CD14-positive monocyte (primary cell): Measurements from ENCODE around the gene PLXNC1. TPM values are rescaled to one million over a fixed set of nuclear protein-coding genes. Genes with fewer than 3 reads are reported as not detected.

Source experiments
- DNase-seq, 3 donors: peaks; one replicate each; pipeline ENCODE4 v3.0.0-alpha.2; 2011 to 2022
- H2AFZ ChIP-seq: 2 replicates; pipeline ENCODE4 v1.6.0; 2012; ENCODE audit warnings: mild to moderate bottlenecking, low read depth, low read length, inconsistent platforms; ENCODE audit not compliant: insufficient read depth, poor library complexity, severe bottlenecking
- H3K27ac ChIP-seq, 2 donors: 1 replicate in 1 of 2; 2 replicates in 1 of 2; pipeline ENCODE4 v1.5.1; 2012 to 2013; ENCODE audit warnings: low read length in 2 of 2, control low read depth in 1 of 2, inconsistent platforms in 1 of 2, low read depth in 1 of 2, mild to moderate bottlenecking in 1 of 2
- H3K27me3 ChIP-seq, 2 donors: one replicate each; pipeline versions ENCODE4 v1.6.0 to v1.6.1; 2011 to 2013; ENCODE audit warnings: low read length in 2 of 2; ENCODE audit not compliant: control insufficient read depth in 2 of 2, insufficient read depth in 2 of 2
- H3K36me3 ChIP-seq, 2 donors: replicated peaks in 1 of 2; 1 replicate in 1 of 2; 2 replicates in 1 of 2; pipeline versions ENCODE4 v1.5.1 to v1.6.1; 2012 to 2013; ENCODE audit warnings: low read length in 2 of 2, control low read depth in 1 of 2, inconsistent platforms in 1 of 2, mild to moderate bottlenecking in 1 of 2; ENCODE audit not compliant: insufficient read depth in 2 of 2, control insufficient read depth in 1 of 2
- H3K4me1 ChIP-seq, 2 donors: 1 replicate in 1 of 2; 2 replicates in 1 of 2; pipeline versions ENCODE4 v1.5.1 to v1.6.1; 2012 to 2013; ENCODE audit warnings: low read length in 2 of 2, control low read depth in 1 of 2, inconsistent platforms in 1 of 2, mild to moderate bottlenecking in 1 of 2, moderate library complexity in 1 of 2; ENCODE audit not compliant: insufficient read depth in 2 of 2, control insufficient read depth in 1 of 2
- H3K4me2 ChIP-seq: replicated peaks from 2 replicates; pipeline ENCODE3; 2012; ENCODE audit warnings: low read length, moderate library complexity, mild to moderate bottlenecking; ENCODE audit not compliant: poor library complexity, severe bottlenecking; ENCODE audit errors: extremely low read depth
- H3K4me3 ChIP-seq, 3 experiments: fragments of 200-600 bp in 1 of 3; sonication (generic) in 1 of 3; replicated peaks in 1 of 3; 1 replicate in 2 of 3; 2 replicates in 1 of 3; pipeline ENCODE4 v1.5.1; 2011 to 2013; ENCODE audit warnings: low read length in 3 of 3, mild to moderate bottlenecking in 3 of 3, control low read depth in 2 of 3, low read depth in 2 of 3, inconsistent platforms in 1 of 3, moderate library complexity in 1 of 3
- H3K79me2 ChIP-seq: 2 replicates; pipeline ENCODE4 v1.6.0; 2012; ENCODE audit warnings: mild to moderate bottlenecking, control low read depth, inconsistent platforms, low read length, moderate library complexity; ENCODE audit not compliant: insufficient read depth
- H3K9ac ChIP-seq: 2 replicates; pipeline ENCODE4 v1.6.0; 2017; ENCODE audit warnings: low read length, mild to moderate bottlenecking; ENCODE audit not compliant: insufficient read depth, poor library complexity, severe bottlenecking
- H3K9me3 ChIP-seq, 2 donors: replicated peaks in 1 of 2; 1 replicate in 1 of 2; 2 replicates in 1 of 2; pipeline versions ENCODE4 v1.5.1 to v1.6.1; 2012 to 2013; ENCODE audit warnings: low read length in 2 of 2, control low read depth in 1 of 2; ENCODE audit not compliant: control insufficient read depth in 1 of 2, insufficient read depth in 1 of 2
- H4K20me1 ChIP-seq: 2 replicates; pipeline ENCODE4 v1.6.0; 2012; ENCODE audit warnings: mild to moderate bottlenecking, low read length, control low read depth, moderate library complexity; ENCODE audit not compliant: insufficient read depth
- H3K27ac Mint-ChIP-seq, 7 donors: one replicate each; pipeline ENCODE4 v1.8.0; 2020; ENCODE audit warnings: mild to moderate bottlenecking in 7 of 7, mixed read lengths in 7 of 7, moderate library complexity in 6 of 7, inconsistent platforms in 2 of 7
- H3K27me3 Mint-ChIP-seq, 3 donors: one replicate each; pipeline ENCODE4 v1.8.0; 2021 to 2022; ENCODE audit warnings: low read depth in 3 of 3, mild to moderate bottlenecking in 3 of 3, mixed read lengths in 3 of 3, moderate library complexity in 3 of 3, inconsistent platforms in 1 of 3
- H3K36me3 Mint-ChIP-seq, 2 donors: one replicate each; pipeline ENCODE4 v1.8.0; 2020; ENCODE audit warnings: mixed read lengths in 2 of 2, inconsistent platforms in 1 of 2, mild to moderate bottlenecking in 1 of 2
- H3K4me1 Mint-ChIP-seq: one replicate; pipeline ENCODE4 v1.8.0; 2020; ENCODE audit warnings: mild to moderate bottlenecking, mixed read lengths
- H3K4me3 Mint-ChIP-seq, 2 donors: one replicate each; pipeline ENCODE4 v1.8.0; 2020; ENCODE audit warnings: mild to moderate bottlenecking in 2 of 2, mixed read lengths in 2 of 2, moderate library complexity in 1 of 2
- H3K9me3 Mint-ChIP-seq, 7 donors: one replicate each; pipeline ENCODE4 v1.8.0; 2020 to 2022; ENCODE audit warnings: mixed read lengths in 7 of 7, mild to moderate bottlenecking in 6 of 7, moderate library complexity in 6 of 7, inconsistent platforms in 2 of 7
- CTCF ChIP-seq: fragments of 200-600 bp; IDR thresholded peaks from one replicate; pipeline ENCODE4 v1.8.0; 2022; ENCODE audit warnings: antibody characterized with exemption, mild to moderate bottlenecking
- WGBS: methylation state at CpG from one replicate; pipeline ENCODE4 v1.1.5; 2013; ENCODE audit warnings: missing lambda C conversion rate; ENCODE audit not compliant: insufficient coverage; 5-methylcytosine and 5-hydroxymethylcytosine counted together
- intact Hi-C, 2 donors: fragments of 100-400 bp; cut with micrococcal nuclease; formaldehyde crosslinking; loops; one replicate each; pipeline versions ENCODE4 v1.15.0 to v1.15.1; 2023
- polyA plus RNA-seq, 3 donors: library from polyadenylated mRNA; depleted of rRNA in 1 of 3; unstranded in 2 of 3; stranded (reverse) in 1 of 3; fragments of 300-500 nt in 2 of 3; fragments of >200 nt in 1 of 3; fragmentation: Illumina TruSeq in 2 of 3; gene quantifications; 1 replicate in 2 of 3; 2 replicates in 1 of 3; pipeline ENCODE4 v1.2.3, GENCODE V29; 2012 to 2021

Gene PLXNC1
- polyA plus RNA-seq, 3 donors = 14.3 to 35.2 (median 15.4) TPM

GRCh38 chr12:94100990-94101737 lies 47.2 kb upstream of the PLXNC1 start:
- Mint-ChIP-seq H3K27me3 (peaks cover 26 to 45% (median 33%) of the 10 kb centered on the region in 3 donors), H3K9me3 (peaks cover 0 to 5% (median 0%) of the 10 kb centered on the region in 7 donors), H3K36me3 (peaks cover 0 to 3% of the 10 kb centered on the region in 2 donors), H3K4me1 (peaks cover 20% of the 10 kb centered on the region), H3K4me3 (peak overlapping the region; percentile 76 to 86), H3K27ac (peak overlapping the region in 3 of 7 donors; percentile 28 to 66 (median 44))
- TF ChIP-seq CTCF = peak; percentile 85
- Histone ChIP-seq H3K9me3 (no peaks in the 10 kb centered on the region), H3K27ac (no peak overlapping the region), H2AFZ (peak overlapping the region; percentile 77), H3K79me2 (no peaks in the 10 kb centered on the region), H3K4me3 (peak overlapping the region; percentile 14 to 84 (median 54)), H3K27me3 (peaks cover 14 to 34% of the 10 kb centered on the region in 2 donors), H4K20me1 (no peaks in the 10 kb centered on the region), H3K4me1 (peaks cover 16 to 18% of the 10 kb centered on the region in 2 donors), H3K36me3 (no peaks in the 10 kb centered on the region), H3K4me2 (peak overlapping the region; percentile 96), H3K9ac (peak overlapping the region; percentile 42)
- 15% methylated on average over 18 of the region's 38 CpGs for WGBS
- intact Hi-C loops = loop anchor here (2.0 to 10.0 kb wide), 4 partner anchors 336 to 598 kb away; partner anchors contain the start of genes CRADD (in 1 of the 2) and SOCS2 (in 1 of the 2)
- peak; percentile 51 to 69 (median 63) for DNase-seq

GRCh38 chr12:94101738-94102660 lies 46.4 kb upstream of the PLXNC1 start:
- no peaks in the 10 kb centered on the region for H4K20me1 ChIP-seq
- Mint-ChIP-seq H3K9me3 (peaks cover 0 to 5% (median 0%) of the 10 kb centered on the region in 7 donors), H3K36me3 (peaks cover 0 to 3% of the 10 kb centered on the region in 2 donors), H3K4me3 (peak overlapping the region; percentile 76 to 86), H3K27me3 (peaks cover 26 to 44% (median 32%) of the 10 kb centered on the region in 3 donors), H3K4me1 (peaks cover 20% of the 10 kb centered on the region), H3K27ac (peak overlapping the region in 3 of 7 donors; percentile 26 to 66 (median 44))
- peaks cover 14 to 34% of the 10 kb centered on the region in 2 donors for H3K27me3 ChIP-seq
- no peaks in the 10 kb centered on the region for H3K9me3 ChIP-seq
- 1% methylated on average over 48 of the region's 50 CpGs for WGBS
- peaks cover 16 to 18% of the 10 kb centered on the region in 2 donors for H3K4me1 ChIP-seq
- H3K9ac ChIP-seq = peak overlapping the region; percentile 42
- no peaks in the 10 kb centered on the region for H3K36me3 ChIP-seq
- peak; percentile 76 to 88 (median 78) for DNase-seq
- intact Hi-C loops = loop anchor here (2.0 to 10.0 kb wide), 7 partner anchors 335 to 599 kb away; partner anchors contain the start of genes CRADD (in 1 of the 2) and SOCS2 (in 1 of the 2)
- H2AFZ ChIP-seq = peak overlapping the region; percentile 77
- peak overlapping the region; percentile 14 to 84 (median 54) for H3K4me3 ChIP-seq
- H3K27ac ChIP-seq = no peak overlapping the region
- peak; percentile 76 for TF ChIP-seq CTCF
- H3K4me2 ChIP-seq = peak overlapping the region; percentile 96
- no peaks in the 10 kb centered on the region for H3K79me2 ChIP-seq
